ENCODE results near the gene HACD4.

DNA sequence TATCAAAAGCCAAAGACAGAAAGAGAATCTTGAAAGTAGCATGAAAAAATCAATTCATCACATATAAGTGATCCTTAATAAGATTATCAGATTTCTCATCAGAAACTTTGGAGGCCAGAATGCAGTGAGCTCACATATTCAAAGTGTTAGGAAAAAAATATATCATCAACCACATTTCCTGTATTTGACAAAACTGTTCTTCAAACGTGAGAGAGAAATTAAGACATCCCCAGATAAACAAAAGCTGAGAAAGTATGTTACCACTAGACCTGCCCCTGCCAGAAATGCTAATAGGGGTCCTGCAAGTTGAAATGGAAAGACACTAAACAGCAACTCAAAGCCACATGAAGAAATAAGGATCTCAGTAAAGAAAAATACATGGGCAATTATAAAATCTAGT lies 29.9 kb downstream of the HACD4 start:
- no peak for TF ChIP-seq POLR2A (IDR thresholded peaks at IDR 0.05)
- TF ChIP-seq, protein P1, sequence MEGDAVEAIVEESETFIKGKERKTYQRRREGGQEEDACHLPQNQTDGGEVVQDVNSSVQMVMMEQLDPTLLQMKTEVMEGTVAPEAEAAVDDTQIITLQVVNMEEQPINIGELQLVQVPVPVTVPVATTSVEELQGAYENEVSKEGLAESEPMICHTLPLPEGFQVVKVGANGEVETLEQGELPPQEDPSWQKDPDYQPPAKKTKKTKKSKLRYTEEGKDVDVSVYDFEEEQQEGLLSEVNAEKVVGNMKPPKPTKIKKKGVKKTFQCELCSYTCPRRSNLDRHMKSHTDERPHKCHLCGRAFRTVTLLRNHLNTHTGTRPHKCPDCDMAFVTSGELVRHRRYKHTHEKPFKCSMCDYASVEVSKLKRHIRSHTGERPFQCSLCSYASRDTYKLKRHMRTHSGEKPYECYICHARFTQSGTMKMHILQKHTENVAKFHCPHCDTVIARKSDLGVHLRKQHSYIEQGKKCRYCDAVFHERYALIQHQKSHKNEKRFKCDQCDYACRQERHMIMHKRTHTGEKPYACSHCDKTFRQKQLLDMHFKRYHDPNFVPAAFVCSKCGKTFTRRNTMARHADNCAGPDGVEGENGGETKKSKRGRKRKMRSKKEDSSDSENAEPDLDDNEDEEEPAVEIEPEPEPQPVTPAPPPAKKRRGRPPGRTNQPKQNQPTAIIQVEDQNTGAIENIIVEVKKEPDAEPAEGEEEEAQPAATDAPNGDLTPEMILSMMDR (IDR thresholded peaks at IDR 0.05) = no peak
